Measurements from ENCODE around the gene ATP2C2. TPM values are rescaled to one million over a fixed set of nuclear protein-coding genes. Genes with fewer than 3 reads are reported as not detected.

Gene ATP2C2
- total RNA-seq, 1 experiment from 2014 or later: 20.3 TPM

DNA sequence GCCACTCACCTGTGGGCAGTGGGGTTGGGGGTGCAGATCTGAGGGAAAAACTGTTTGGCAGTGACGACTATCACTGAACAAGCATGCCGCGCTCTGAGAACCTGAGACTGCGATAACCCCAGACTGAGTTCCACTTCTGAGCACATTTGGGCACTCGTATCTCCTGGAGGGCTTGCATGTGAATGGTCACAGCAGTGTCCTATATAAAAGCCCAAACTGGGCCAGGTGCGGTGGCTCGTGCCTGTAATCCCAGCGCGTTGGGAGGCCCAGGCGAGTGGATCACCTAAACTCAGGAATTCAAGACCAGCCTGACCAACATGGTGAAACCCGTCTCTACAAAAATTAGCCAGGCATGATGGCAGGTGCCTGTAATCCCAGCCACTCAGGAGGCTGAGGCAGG is 18.7 kb downstream of the ATP2C2 start:
- no peak overlapping the region for H2AFZ ChIP-seq (ENCODE audit: low read depth, low read length, poor library complexity, severe bottlenecking)
- H4K20me1 ChIP-seq (ENCODE audit: insufficient read depth): no peaks in the 10 kb centered on the region
- no peak overlapping the region for H3K4me2 ChIP-seq (ENCODE audit: low read length)
- no peaks in the 10 kb centered on the region for H3K36me3 ChIP-seq (ENCODE audit: control insufficient read depth in 1 of 2, insufficient read depth in 2 of 2, low read length in 2 of 2)
- TF ChIP-seq POLR2AphosphoS5 (IDR thresholded peaks at IDR 0.05; ENCODE audit: low read depth, low read length) (no peak), CEBPB (IDR thresholded peaks at IDR 0.05; ENCODE audit: low read depth) (no peak), EZH2 (IDR thresholded peaks at IDR 0.05) (no peak), EGR1 (IDR thresholded peaks at IDR 0.05; ENCODE audit: low read depth) (no peak), YY1 (IDR thresholded peaks at IDR 0.05; ENCODE audit: extremely low read depth, insufficient replicate concordance, low read depth, low read length) (no peak), ZNF274 (IDR thresholded peaks at IDR 0.05; ENCODE audit: low read depth, low read length) (no peak), EZH2phosphoT487 (IDR thresholded peaks at IDR 0.05; ENCODE audit: borderline replicate concordance) (no peak), CBX3 (IDR thresholded peaks at IDR 0.05; ENCODE audit: low read depth) (no peak), ELF1 (IDR thresholded peaks at IDR 0.05; ENCODE audit: borderline replicate concordance, low read depth) (no peak), ZFX (IDR thresholded peaks at IDR 0.05) (no peak), CTCF (IDR thresholded peaks at IDR 0.05 in 2 of 3, conservative IDR thresholded peaks at IDR 0.05 in 1 of 3; ENCODE audit: borderline replicate concordance in 1 of 3, insufficient read depth in 1 of 3, low read depth in 2 of 3, low read length in 2 of 3) (no peak), FOSL1 (IDR thresholded peaks at IDR 0.05; ENCODE audit: low read depth) (no peak), REST (IDR thresholded peaks at IDR 0.05; ENCODE audit: low read depth) (no peak)
- TF ChIP-seq, protein P1, sequence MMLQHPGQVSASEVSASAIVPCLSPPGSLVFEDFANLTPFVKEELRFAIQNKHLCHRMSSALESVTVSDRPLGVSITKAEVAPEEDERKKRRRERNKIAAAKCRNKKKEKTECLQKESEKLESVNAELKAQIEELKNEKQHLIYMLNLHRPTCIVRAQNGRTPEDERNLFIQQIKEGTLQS (IDR thresholded peaks at IDR 0.05): no peak
- TF ChIP-seq, protein P2, sequence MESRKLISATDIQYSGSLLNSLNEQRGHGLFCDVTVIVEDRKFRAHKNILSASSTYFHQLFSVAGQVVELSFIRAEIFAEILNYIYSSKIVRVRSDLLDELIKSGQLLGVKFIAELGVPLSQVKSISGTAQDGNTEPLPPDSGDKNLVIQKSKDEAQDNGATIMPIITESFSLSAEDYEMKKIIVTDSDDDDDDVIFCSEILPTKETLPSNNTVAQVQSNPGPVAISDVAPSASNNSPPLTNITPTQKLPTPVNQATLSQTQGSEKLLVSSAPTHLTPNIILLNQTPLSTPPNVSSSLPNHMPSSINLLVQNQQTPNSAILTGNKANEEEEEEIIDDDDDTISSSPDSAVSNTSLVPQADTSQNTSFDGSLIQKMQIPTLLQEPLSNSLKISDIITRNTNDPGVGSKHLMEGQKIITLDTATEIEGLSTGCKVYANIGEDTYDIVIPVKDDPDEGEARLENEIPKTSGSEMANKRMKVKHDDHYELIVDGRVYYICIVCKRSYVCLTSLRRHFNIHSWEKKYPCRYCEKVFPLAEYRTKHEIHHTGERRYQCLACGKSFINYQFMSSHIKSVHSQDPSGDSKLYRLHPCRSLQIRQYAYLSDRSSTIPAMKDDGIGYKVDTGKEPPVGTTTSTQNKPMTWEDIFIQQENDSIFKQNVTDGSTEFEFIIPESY (IDR thresholded peaks at IDR 0.05; ENCODE audit: extremely low read depth, insufficient replicate concordance, low read length): no peak
- no peaks in the 10 kb centered on the region for H3K9me2 ChIP-seq (ENCODE audit: insufficient read depth)
- no peak overlapping the region for H3K9ac ChIP-seq (ENCODE audit: low read length)
- CTCF ChIA-PET: no interaction called here
- H3K27ac ChIP-seq (ENCODE audit: low read depth, low read length): no peak overlapping the region
- RAD21 ChIA-PET (ENCODE audit: low non-redundant PET in 1 of 2, low total read pairs in 2 of 2, uncharacterized antibody in 2 of 2, unreplicated experiment in 2 of 2): no interaction called here
- ATAC-seq (no peak), DNase-seq (ENCODE audit: low read depth, low spot score) (no peak)
- H3K9me3 ChIP-seq (ENCODE audit: control insufficient read depth in 1 of 2, insufficient read depth in 1 of 2, low read depth in 1 of 2, low read length in 2 of 2): peaks cover 3 to 8% of the 10 kb centered on the region in 2 experiments; a peak in 2 of 4 replicates
- no peaks in the 10 kb centered on the region for H3K79me2 ChIP-seq (ENCODE audit: insufficient read depth, low read length)
- H3K27me3 ChIP-seq (ENCODE audit: insufficient read depth, low read length): no peaks in the 10 kb centered on the region
- H3K4me3 ChIP-seq (replicated peaks in 1 of 2; ENCODE audit: low read depth in 1 of 2, low read length in 2 of 2): no peak overlapping the region
- POLR2A ChIA-PET: no interaction called here
- intact Hi-C loops (cut with micrococcal nuclease): no loop called here
- peaks cover 0 to 12% of the 10 kb centered on the region in 2 experiments; a peak in 2 of 4 replicates for H3K4me1 ChIP-seq (ENCODE audit: control insufficient read depth in 1 of 2, insufficient read depth in 2 of 2, low read length in 2 of 2)
- BruUV-seq (replicated peaks): no TSS peak

Measured in HCT116 (cell line).